ENCODE data around the gene EPHX1.

EPHX1 gene

DNA sequence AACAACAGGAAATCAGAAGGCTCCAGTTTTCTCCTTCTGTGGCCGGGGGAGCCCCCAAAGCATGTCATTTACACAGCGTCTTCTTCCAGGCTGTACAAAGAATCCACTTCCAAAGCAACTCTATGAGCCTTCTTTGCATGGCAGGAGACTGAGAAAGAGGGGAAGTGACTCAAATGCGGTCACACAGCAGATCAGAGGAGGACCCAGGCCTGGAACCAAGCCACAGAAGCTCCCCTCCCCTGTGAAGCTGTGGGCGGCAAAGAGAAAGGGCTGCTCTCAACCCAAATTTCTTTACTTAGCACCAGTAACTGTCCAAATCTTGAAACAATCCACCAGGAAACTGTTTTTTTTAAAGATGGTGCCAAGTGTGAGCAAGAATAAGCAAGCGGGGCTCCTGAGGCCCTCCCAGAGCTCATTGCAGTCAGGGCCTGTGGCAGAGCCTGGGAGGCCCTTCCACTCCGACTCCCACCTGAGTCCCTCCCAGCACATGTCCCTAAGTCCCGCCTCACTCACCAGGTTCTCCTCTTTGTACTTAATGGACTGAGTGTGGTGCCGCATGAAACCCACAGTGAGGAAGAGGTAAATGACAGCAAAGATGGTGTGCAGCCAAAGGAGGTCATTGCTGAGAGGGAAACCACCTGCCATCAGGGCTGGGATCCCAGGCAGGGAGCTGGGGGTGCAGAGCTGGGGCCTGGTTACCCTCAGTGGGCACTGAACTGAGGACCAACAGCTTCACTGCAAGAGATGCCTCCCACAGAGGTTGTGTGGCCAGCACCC is 56.3 kb downstream of the EPHX1 start:
- peak; percentile 80 for DNase-seq

DNA sequence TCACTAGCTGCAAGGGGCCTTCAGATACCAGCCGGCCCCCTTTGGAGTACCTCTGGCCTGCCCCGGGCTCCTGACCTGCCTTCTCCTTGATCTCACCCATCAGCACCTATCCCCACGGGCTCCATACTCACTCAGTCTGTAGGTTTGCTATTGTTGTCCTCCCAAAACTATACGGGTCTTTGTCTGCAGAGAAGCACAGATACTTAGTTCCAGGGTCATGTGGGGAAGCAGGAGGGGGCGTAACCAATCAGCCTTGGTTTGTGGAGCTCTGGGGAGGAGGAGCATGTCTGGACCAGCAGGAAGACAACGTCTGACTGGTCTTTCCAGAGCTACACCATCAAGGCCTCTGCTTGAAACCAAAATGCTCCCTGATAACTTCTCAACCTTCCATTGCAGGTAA is 57.1 kb downstream of the EPHX1 start:
- DNase-seq, result no peak

DNA sequence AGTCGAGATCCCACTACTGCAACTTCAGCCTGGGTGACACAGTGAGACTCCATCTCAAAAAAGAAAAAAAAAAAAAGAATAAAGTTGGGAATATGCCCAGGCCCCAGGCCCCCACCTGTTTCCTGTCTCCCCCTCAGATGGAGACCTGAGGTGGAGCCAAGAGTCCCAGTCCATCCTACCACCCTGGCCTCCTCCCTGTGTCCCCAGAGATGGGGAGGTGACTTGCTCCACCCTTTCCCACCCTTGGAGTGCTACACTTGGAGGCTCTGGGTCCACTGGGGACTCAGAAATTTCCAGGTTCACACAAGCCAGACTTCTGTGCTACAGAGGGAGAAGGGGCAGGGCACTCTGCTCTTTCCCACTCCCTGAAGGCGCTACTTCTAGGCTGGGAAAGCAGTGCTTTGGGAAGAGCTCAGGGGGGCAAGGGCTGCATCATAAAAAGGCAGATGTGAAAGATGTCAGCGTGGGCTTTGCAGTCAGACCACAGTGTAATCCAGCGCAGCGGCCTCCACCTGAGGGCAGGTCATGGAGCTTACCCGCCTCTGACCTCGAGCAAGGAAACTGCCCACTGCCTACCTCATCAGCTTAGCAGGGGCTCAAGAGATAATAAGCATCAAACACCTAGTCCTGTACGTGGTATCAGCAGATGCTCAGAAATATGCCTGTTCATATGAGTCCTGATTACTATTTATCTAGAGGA is 58.9 kb downstream of the EPHX1 start:
- DNase-seq, result no peak

DNA sequence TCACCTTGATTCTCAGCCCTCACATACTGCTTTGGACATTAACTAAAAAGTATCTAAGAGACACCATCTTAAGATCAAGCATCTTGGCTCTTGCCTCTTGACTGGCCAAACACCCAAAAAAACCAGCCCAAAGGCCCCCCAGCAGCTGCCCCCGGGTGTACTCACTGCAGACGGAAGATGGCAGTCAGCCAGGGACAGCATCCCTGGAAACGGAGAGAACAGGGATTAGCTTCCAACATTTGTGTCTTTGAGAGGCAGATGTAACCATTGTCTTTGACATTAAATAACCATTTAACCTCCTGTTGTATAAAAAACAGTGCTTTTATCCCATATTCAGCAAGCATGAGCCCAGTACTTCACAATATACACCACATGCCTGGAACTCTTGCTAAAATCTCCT is 61.0 kb downstream of the EPHX1 start:
- DNase-seq, result no peak

DNA sequence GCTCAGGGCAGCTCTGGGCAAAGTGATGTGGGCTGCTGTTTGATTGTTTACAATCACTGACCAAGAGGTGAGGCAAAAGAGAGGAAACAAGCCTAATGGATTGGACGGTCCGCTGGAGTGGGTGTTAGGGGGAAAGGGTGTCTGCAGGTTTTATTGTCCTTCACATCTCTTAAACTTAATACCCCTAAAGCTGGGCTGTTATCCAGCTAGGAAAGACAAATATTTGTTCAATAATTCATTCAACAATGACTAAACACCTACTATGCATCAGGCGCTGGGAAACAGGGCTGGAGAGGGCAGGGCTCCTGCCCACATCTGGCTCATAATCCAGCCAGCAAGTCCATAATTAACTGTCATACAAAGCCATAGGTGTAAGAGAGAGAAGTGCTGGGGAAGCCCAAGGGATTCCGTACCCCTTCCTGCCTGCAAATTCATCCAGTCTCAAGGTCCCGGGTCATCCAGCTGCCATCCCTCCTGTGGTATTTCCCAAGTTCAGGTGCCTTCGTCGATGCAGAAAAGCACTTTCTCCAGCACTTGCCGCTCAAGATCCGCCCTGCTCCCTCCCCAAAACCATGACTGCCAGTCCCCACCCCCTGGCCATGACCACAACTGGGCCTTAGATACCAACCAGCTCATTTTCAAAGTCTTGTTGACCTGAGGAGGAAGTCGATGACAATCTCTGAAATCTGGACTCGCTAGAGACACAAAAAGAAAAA is 61.6 kb downstream of the EPHX1 start:
- no peak for DNase-seq

DNA sequence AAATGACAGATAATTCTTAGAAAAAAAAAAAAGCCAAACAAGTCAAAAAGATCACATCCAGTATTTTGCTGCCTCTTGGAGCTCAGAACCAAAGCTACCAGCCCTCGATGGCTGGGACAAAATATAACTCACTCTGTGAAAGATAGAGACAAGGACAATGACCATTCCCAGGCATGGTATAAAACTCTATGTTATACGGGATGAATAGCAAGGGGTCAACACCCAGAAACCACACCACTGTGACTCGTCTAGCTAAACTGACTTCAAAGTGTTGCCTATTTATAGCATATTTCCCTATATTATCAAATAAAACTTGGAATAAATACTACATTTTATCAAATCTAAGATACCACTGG is 62.1 kb downstream of the EPHX1 start:
- DNase-seq, result no peak

DNA sequence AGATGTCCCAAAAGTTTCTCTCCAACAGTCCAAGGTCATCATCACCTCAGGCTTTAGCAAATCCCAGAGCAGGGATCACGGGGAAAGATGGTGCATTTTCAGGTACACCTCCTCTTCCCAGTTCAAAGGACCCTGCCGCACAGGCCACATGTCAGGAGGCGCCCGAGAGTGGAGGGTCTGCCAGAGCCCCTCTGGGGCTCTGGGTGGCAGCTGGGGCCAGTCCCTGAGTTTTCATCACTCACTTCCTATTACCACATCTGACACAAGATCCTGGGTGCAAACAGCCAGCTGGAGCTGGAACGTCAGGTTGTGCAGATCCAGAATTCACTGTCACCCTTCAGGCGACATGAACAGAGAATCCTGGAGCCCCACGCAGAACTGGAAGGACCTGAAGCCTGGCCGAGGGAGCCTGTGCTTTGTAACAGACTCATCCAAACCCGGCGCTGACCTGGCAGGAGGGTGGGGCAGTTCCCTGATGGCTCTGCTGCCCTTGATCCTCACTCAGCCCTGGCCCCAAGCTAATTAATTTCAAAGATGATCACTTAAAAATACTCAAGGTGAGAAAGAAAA is 63.4 kb downstream of the EPHX1 start:
- DNase-seq, result no peak

DNA sequence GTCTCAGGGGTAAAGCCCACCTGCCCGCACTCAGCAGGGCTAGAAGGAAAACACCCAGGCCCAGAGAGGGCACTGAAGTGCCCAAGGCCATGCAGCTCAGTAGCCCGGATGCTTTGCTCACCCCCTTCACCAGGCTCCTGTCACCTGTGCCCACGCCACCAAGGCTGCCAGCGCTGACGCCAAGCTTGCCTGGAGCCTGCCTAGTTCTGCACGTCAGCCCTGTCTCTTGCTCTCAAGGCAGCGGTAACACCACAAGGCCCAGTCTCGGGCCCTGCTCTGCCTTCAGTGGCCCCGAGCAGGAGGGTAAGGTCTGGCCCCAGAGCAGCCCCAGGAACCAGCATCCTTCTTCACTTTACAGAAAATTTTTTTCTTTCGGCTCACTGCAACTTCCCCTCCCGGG is 64.5 kb downstream of the EPHX1 start:
- DNase-seq, result no peak

DNA sequence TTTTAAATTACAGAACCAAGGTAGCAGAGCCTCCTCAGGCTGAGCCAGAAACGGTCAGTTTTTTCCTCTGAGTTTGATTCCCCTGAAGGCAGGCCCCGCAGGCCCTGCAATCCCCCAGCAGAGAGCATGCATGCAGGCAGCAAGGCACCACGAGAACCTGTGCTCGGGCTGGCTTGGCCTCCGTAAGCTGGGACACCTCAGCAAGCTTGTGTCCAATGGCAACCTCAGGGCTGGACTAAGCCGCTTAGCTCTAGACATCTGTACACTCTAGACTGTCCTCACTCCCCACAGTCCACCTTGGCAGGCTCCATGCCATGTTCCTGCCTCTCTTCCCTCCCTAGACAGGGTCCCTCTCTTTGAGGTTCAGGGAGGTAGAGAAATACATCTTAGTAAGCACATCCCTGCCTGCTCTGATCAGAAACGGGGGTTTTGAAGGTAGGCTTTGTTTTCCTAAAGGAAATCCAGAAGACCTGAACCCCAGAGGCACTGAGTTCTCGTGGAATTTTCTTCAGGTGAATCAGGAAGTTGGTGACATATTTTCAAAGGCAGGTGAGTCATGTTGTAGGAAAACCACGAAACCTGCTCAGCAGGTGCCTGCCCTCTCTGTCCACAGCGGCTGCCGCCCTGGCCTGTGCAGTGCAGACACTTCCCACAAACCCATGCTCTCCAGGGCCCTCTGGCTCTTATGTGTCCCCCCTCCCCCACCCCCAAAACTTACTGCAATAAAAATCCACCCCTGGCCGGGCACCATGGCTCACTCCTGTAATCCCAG is 65.3 kb downstream of the EPHX1 start:
- no peak for DNase-seq

DNA sequence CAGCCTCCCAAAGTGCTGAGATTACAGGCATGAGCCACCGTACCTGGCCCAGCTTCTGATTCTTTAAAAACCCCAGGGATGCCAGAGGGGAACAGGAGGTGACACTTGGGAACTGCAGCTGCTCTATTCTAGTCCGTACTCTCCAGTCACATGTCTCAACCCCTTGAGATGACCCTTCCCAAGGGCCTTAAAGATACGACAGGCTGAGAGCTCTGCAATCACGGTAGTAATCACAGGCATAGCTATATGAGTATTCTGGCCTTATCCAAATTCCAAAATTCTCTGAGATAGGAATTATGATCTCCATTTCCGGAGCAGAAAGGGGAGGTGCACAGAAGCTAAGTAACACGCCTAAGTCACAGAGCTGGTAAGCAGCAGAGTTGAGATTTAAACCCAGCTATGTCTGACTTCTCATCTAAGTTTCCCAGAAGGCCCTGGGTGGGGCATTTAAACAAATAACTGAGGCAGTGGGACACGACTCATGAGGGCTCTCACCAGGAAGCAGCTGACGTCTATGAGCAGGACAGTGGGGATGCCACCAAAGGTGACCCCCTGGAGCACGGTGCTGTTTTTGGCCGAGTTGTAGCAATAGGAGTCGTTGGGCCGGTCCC is 67.1 kb downstream of the EPHX1 start:
- no peak for DNase-seq

DNA sequence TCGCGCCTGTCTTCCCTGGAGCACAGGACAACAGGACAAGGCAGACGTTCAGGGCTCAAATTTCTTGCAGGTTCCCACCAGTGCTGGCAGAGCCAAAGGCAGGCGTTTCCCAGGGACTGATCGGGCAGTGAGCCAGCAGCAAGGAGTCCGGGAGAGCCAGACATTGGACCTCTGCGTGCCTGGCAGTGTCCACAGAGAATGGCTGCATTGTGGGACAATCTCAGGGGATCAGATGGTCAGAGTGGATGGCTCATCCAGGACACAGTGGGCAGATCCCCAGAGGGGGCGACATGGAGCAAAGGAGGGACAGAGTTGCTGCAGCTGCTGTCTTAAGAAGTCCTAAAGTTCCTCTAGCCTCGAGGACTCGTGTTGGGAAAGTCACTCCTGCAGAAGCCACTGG is 67.7 kb downstream of the EPHX1 start:
- DNase-seq, result no peak

DNA sequence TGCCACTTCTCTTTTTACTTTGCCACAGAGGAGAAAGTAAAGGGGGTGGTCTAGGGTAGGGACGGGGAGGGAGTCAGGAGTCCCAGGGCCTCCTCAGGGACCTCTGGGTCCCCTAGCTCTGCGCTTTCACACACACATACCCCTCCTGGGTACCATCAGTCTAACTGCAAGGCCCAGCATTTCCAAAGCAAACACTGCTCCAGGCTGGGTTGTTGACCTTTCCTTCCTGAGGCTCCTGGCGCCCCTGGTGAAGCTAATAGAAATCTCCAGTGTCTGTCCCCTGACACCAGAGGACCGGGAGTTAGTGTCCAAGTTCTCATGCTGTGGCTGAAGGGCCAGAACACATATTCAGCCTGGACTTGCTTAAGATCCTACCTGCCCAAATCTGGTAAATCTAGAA is 68.4 kb downstream of the EPHX1 start:
- no peak for DNase-seq

DNA sequence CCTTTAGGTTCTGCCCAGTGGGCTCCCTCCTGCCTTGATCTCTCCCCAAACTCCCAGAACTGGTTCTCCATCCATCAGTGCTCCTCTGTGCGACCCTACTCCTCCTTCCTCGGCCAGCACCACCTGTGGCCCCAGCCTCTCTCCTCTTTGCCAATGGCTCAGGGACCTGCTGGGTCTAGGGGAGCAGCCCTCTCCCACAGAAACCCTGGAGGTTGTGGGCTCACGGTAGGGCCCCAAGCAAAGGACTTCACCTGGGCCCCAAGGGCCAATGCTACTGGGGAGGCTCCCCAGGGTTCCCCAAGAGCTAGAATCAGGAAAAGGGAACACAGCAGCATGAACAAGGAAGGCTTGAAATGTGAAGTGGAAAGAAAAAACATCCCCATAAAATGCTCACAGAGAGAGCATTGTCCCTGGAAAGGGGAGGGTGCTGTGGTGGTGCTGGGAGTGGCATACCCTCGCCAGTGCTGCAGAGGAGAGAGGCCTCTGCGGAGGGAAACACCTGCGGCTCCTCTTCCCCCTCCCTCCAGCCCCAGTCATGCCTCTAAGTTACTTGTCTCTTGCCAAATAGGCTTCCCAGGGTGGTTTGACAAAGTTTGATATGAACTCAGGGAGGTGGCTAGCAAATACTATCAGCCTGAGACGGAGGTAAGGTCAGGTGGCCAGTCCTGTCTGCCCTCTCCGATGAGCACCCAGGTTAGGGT is 69.7 kb downstream of the EPHX1 start:
- no peak for DNase-seq

DNA sequence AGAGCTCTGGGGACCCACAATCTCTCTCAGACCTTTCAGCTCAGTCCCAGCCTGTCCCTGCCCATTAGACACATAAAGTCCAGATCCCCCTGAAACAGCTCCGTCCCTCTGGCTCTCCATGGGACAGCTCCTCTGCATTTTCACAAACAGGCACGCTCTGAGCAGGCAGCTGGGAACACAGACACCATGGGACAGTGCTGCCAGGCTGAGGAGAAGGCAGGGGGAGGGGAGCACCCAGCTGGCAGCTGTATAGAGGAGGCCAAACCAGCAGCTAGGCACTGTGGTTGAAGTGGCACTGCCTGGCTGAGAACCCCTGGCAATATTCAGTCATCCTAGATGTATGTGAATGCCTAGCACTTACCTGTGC is 70.3 kb downstream of the EPHX1 start:
- DNase-seq, result no peak

DNA sequence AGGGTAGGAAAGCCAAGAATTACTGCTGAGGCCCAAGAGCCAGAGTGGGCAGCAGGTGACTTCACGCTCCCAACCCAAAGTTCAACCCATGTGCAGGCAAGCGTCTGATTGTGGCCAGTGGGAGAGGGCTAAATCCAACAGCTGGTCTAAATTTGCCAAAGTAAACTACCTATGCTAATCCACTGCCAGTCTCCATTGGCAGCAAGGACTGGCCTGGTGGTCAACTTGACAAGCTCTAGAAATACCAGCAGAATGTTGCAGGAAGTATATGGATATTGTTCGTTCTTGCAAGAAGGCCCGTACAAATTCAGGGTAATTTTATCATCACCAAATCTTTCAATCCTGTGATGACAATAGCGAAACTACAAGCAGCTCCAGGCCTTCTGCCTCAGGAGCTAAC is 70.7 kb downstream of the EPHX1 start:
- DNase-seq, result no peak

DNA sequence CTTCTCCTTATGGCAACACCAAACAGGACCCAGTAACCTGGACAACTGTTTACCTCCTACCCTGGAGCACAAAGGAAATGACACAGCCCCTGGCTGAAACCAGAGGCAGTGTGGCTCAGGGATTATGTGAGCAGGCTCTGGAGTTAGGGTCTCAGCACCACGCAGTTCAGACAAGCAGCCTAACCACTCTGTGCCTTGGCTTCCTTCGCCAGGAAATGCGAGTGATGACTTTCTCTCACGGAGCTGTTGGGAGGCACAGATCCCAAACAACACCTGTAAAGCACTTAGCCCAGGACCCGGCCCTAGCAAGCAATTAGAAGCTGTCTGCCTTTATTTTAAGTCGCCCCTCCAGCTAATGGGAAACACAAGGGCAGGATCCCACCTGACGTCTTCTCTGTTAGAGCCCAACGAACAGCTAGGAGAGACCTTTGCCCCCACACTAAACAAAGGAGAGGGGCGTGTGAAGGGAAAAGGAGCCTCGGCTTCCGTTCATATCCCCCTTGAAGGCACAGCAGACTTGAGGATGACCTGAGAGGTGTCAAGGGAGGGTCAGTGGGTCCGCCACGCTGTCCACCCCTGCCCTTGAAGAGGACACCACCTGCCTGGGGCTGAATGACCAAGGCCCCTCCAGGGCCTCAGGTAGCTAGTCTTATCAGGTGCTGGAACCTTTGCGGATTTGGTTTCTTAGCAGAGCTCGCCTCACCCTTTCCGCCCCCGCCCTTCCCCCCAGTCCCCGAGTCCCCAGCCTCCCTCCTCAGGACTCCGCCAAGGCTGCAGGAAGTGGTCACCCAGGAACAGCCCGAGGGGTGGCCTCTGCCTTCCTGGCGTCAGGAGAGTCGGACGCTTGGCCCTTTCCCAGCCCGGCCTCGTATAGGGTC is 71.4 kb downstream of the EPHX1 start:
- peak; percentile 48 for DNase-seq

DNA sequence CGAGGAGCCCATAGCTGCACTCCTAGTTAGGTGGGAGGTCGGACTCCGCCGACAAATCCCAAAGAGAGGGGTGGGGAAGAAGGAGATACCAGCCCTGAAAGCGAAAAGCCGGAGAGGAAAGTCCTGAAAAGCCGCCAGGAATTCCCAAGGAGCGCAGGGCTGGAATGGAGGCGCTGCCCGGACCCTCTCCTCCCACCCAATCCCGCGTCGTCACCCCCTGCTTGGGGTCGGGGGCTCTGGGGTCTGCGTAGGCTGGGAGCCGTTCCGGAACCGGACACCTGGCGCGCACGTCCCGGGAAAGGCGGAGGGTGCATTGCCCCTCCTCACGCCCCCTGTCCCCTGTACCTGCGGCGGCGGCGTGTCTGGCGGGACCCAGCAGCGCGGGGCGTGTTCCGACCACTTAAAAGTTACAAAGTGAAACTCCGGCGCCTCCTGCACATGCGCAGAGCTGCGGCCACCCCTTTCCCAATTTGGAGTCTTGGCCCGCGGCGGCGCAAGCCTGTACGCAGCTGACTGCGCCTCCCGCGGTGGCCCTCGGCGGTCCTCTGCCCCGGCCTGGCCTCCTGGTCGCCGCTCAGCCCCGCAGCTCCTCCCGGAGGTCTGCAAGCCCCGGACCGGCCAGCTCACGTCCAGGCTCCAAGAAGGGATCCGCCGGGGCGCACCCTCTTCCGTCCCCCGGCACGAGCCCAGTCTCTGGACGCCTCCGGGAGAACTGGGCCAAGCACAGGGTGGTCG is 72.2 kb downstream of the EPHX1 start, which contains the start of gene TMEM63A:
TMEM63A (minus strand) TSS at position 422 of the 735 bp plus-strand sequence. CDS start 4,800 bp downstream, outside the sequence.
- DNase-seq, result peak; percentile 83

DNA sequence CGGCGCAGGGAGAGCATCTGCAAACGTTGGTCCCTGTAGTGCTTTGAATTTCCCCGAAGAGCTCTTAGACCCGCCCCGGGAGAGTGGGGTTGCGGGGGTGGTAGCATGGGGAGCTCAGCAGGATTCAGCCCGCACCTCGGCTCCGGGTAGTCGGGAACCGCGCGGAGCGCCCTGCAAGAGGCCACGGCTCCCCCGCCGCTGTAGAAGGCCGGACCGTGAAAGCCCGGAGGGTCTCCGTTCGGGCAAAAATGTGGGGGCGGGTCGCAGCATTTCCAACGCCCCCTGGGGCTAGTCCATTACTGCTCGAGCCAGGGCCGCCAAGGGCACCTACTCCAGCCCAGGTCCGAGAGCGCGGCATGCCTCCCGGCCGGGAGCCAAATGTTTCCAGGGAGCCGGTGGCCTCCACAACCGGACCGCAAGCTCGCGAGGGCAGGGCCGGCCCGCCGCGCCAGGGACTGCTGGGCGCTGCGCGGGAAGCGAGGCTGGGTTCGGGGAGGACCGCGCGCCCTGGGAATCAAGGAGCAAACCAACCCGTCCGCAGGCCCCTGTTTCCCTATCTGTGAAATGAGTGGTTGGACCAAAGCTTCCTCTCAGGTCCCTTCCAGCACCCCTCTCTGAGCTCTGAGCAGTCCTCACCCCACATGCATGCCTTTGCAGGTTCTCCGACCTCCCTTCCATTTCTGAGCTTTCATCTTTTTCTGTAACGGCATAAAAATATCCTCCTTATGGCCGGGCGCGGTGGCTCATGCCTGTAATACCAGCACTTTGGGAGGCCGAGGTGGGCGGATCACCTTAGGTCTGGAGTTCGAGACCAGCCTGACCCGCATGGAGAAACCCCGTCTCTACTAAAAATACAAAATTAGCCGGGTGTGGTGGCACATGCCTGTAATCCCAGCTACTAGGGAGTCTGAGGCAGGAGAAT is 73.0 kb downstream of the EPHX1 start:
- DNase-seq, result peak; percentile 35
